Vagina (tissue), 2 donors: ENCODE results near the gene SAMD9.

Experiments
- POLR2AphosphoS5 ChIP-seq, 2 donors: sonication (generic); formaldehyde crosslinking; IDR thresholded peaks; one replicate each; pipeline ENCODE4 v1.9.0; 2017; ENCODE audit warnings: antibody characterized with exemption in 2 of 2, mild to moderate bottlenecking in 2 of 2, low read depth in 1 of 2; ENCODE audit not compliant: insufficient read depth in 1 of 2
- TF ChIP-seq, protein P1 (sequence below), 3 experiments: fragments of 450-650 bp in 2 of 3; fragments of 200-600 bp in 1 of 3; sonication (generic) in 1 of 3; IDR thresholded peaks; one replicate each; pipeline ENCODE4 v1.5.1; 2017 to 2019; ENCODE audit warnings: antibody characterized with exemption in 3 of 3, mild to moderate bottlenecking in 2 of 3, moderate library complexity in 2 of 3

DNA sequence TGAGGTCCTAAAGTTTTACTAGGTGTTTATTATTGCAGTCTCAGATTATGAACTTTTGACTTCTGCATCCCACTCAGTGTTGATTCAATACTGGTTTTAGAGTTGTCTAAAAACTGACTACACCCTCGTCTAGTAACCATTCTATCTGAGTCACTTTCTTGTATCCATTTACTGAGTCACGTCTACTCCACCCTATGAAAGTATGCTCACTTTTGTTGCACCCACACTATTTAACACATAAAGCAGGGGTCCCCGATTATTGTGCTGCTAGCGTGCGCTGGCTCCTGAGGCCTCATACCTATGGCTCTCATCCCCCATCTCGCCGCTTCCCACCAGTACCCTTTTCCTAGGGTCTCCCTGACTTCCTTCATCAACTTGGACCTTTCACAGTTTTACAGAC, 2.0 kb downstream of the SAMD9 start:
- TF ChIP-seq, protein P1, sequence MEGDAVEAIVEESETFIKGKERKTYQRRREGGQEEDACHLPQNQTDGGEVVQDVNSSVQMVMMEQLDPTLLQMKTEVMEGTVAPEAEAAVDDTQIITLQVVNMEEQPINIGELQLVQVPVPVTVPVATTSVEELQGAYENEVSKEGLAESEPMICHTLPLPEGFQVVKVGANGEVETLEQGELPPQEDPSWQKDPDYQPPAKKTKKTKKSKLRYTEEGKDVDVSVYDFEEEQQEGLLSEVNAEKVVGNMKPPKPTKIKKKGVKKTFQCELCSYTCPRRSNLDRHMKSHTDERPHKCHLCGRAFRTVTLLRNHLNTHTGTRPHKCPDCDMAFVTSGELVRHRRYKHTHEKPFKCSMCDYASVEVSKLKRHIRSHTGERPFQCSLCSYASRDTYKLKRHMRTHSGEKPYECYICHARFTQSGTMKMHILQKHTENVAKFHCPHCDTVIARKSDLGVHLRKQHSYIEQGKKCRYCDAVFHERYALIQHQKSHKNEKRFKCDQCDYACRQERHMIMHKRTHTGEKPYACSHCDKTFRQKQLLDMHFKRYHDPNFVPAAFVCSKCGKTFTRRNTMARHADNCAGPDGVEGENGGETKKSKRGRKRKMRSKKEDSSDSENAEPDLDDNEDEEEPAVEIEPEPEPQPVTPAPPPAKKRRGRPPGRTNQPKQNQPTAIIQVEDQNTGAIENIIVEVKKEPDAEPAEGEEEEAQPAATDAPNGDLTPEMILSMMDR (IDR thresholded peaks at IDR 0.05), result no peak
- TF ChIP-seq POLR2AphosphoS5 (IDR thresholded peaks at IDR 0.05; ENCODE audit: insufficient read depth in 1 of 2, low read depth in 1 of 2), result no peak
